HEK293 (cell line): Measurements from ENCODE around the gene SLC7A9.

Source experiments
- SETDB1 ChIP-seq: IDR thresholded peaks from one replicate; pipeline ENCODE4 v1.6.1; 2017; ENCODE audit warnings: mild to moderate bottlenecking, low read length, moderate library complexity, mixed read lengths; ENCODE audit not compliant: insufficient read length
- TCF7L2 ChIP-seq: IDR thresholded peaks from 2 replicates; pipeline ENCODE4 v1.6.1; 2011; ENCODE audit warnings: low read depth, mild to moderate bottlenecking, inconsistent platforms, low read length, moderate library complexity, borderline replicate concordance
- YY1 ChIP-seq: fragments of 450-650 bp; formaldehyde crosslinking; IDR thresholded peaks from 2 replicates; pipeline ENCODE4 v1.5.1; 2018; ENCODE audit warnings: missing biosample characterization, missing genetic modification characterization
- ZBTB20 ChIP-seq: fragments of 450-650 bp; formaldehyde crosslinking; IDR thresholded peaks from 2 replicates; pipeline ENCODE4 v1.5.1; 2016; ENCODE audit warnings: missing biosample characterization, missing genetic modification characterization
- ZNF335 ChIP-seq: fragments of 450-650 bp; formaldehyde crosslinking; conservative IDR thresholded peaks from 2 replicates; pipeline ENCODE4 v1.5.1; 2016; ENCODE audit warnings: missing biosample characterization, missing genetic modification characterization
- TF ChIP-seq, protein P1 (sequence below): fragments of 450-650 bp; formaldehyde crosslinking; IDR thresholded peaks from 2 replicates; pipeline ENCODE4 v1.5.1; 2016; ENCODE audit warnings: missing biosample characterization, missing genetic modification characterization

DNA sequence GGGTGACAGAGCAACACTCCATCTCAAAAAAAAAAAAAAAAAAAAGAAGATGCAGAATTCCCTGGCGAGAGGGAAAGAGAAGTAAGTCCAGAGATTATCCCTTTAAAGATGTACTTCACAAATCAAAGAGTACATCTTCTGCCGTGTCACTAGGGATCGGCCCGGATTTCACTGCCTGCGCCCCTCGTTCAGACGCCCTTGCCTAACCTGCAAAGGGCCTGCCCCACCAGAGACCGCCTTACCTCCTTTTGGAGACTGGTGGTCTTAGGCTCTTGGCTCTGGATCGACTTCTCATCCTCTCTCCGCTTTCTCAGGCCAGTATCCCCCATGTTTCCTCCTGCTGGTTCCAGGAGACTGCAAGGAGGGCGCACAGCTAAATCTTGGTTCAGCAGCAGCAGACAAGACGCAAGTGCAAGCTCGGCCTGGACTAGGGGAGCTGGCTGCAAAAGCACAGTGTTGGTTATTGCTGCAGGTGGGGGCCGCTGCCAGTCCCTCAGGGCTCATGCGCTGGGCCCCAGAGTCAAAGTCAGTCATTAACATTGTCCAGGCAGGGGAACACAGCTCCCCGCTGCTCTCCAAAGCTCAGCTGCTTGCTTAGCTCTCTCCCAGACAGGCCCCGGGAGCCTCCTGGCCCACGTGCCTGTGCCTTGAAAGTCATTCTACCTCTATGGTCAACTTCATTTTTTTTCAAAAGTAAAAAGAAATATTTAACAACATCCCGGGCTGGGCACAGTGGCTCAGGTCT lies 1.2 kb downstream of the SLC7A9 start:
- no peak for TF ChIP-seq YY1 (tag by site-specific recombination)
- TF ChIP-seq SETDB1: no peak
- TF ChIP-seq, protein P1, sequence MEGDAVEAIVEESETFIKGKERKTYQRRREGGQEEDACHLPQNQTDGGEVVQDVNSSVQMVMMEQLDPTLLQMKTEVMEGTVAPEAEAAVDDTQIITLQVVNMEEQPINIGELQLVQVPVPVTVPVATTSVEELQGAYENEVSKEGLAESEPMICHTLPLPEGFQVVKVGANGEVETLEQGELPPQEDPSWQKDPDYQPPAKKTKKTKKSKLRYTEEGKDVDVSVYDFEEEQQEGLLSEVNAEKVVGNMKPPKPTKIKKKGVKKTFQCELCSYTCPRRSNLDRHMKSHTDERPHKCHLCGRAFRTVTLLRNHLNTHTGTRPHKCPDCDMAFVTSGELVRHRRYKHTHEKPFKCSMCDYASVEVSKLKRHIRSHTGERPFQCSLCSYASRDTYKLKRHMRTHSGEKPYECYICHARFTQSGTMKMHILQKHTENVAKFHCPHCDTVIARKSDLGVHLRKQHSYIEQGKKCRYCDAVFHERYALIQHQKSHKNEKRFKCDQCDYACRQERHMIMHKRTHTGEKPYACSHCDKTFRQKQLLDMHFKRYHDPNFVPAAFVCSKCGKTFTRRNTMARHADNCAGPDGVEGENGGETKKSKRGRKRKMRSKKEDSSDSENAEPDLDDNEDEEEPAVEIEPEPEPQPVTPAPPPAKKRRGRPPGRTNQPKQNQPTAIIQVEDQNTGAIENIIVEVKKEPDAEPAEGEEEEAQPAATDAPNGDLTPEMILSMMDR (tag by site-specific recombination): no peak
- TF ChIP-seq ZNF335 (tag by site-specific recombination): no peak
- TF ChIP-seq ZBTB20 (tag by site-specific recombination): no peak
- no peak for TF ChIP-seq TCF7L2
